Neural cell (in vitro differentiated cells): ENCODE data around the gene SLC29A2. TPM values are rescaled to one million over a fixed set of nuclear protein-coding genes. Genes with fewer than 3 reads are reported as not detected.

Experiments
- H2AFZ ChIP-seq: fragments of 200-600, 300-800 bp; sonication (generic), shearing (Covaris generic); 2 replicates; pipeline ENCODE4 v1.6.0; 2014; ENCODE audit warnings: low read depth, mild to moderate bottlenecking, antibody characterized with exemption, low read length, moderate library complexity
- H3F3A ChIP-seq: fragments of 200-600 bp; shearing (Covaris generic); 2 replicates; pipeline ENCODE4 v1.6.1; 2016; ENCODE audit warnings: mild to moderate bottlenecking, moderate library complexity, mixed read lengths, antibody characterized with exemption, low read length; ENCODE audit not compliant: insufficient read depth, poor library complexity, severe bottlenecking
- H3K27ac ChIP-seq: fragments of 200-600, 300-800 bp; sonication (generic), shearing (Covaris generic); 2 replicates; pipeline ENCODE4 v1.5.1; 2014; ENCODE audit warnings: mild to moderate bottlenecking, low read length, moderate library complexity
- H3K27me3 ChIP-seq: fragments of 300-800, 200-600 bp; sonication (generic), shearing (Covaris generic); 2 replicates; pipeline ENCODE4 v1.6.0; 2014; ENCODE audit warnings: mild to moderate bottlenecking, low read depth, low read length, moderate library complexity; ENCODE audit not compliant: insufficient read depth
- H3K36me3 ChIP-seq: fragments of 300-800, 200-600 bp; sonication (generic), shearing (Covaris generic); 2 replicates; pipeline ENCODE4 v1.5.1; 2014; ENCODE audit warnings: mild to moderate bottlenecking, antibody characterized with exemption, low read length, moderate library complexity; ENCODE audit not compliant: insufficient read depth
- H3K4me2 ChIP-seq: fragments of 300-800, 200-600 bp; sonication (generic), shearing (Covaris generic); 2 replicates; pipeline ENCODE4 v1.6.0; 2014; ENCODE audit warnings: mild to moderate bottlenecking, low read length
- H3K4me3 ChIP-seq: fragments of 300-800, 200-600 bp; sonication (generic), shearing (Covaris generic); 2 replicates; pipeline ENCODE4 v1.5.1; 2014; ENCODE audit warnings: mild to moderate bottlenecking, low read length, moderate library complexity
- H3K79me2 ChIP-seq: fragments of 200-600 bp; shearing (Covaris generic); replicated peaks from 2 replicates; pipeline ENCODE4 v1.6.0; 2014; ENCODE audit warnings: mild to moderate bottlenecking, low read length, moderate library complexity; ENCODE audit not compliant: insufficient read depth
- H3K9ac ChIP-seq: fragments of 300-800, 200-600 bp; sonication (generic), shearing (Covaris generic); 2 replicates; pipeline ENCODE4 v1.6.1; 2016; ENCODE audit warnings: mild to moderate bottlenecking, low read length, mixed read lengths
- H3K9me2 ChIP-seq: fragments of 200-600 bp; shearing (Covaris generic); 2 replicates; pipeline ENCODE4 v1.6.1; 2016; ENCODE audit warnings: mild to moderate bottlenecking, low read length, mixed read lengths; ENCODE audit not compliant: insufficient read depth
- H3K9me3 ChIP-seq: fragments of 200-600, 300-800 bp; sonication (generic), shearing (Covaris generic); 2 replicates; pipeline ENCODE4 v1.6.1; 2016; ENCODE audit warnings: mild to moderate bottlenecking, mixed run types, low read length, moderate library complexity, mixed read lengths
- H4K20me1 ChIP-seq: fragments of 200-600 bp; shearing (Covaris generic); 2 replicates; pipeline ENCODE4 v1.6.1; 2016; ENCODE audit warnings: mild to moderate bottlenecking, mixed run types; ENCODE audit not compliant: insufficient read depth
- CTCF ChIP-seq: fragments of 450-650 bp; IDR thresholded peaks from 2 replicates; pipeline ENCODE4 v1.5.1; 2014; ENCODE audit warnings: antibody characterized with exemption, mild to moderate bottlenecking, moderate library complexity; ENCODE audit not compliant: poor library complexity, severe bottlenecking
- EP300 ChIP-seq: fragments of 450-650 bp; conservative IDR thresholded peaks from 2 replicates; pipeline ENCODE4 v1.6.1; 2014; ENCODE audit warnings: antibody characterized with exemption, mild to moderate bottlenecking, moderate library complexity; ENCODE audit not compliant: poor library complexity, severe bottlenecking
- EZH2 ChIP-seq: fragments of 200-600, 300-800 bp; shearing (Covaris generic), sonication (generic); IDR thresholded peaks from 2 replicates; pipeline ENCODE4 v1.6.1; 2014; ENCODE audit warnings: antibody characterized with exemption, low read length, borderline replicate concordance, mild to moderate bottlenecking; ENCODE audit not compliant: insufficient read depth, poor library complexity, severe bottlenecking
- MXI1 ChIP-seq: fragments of 450-650 bp; conservative IDR thresholded peaks from 2 replicates; pipeline ENCODE4 v1.6.1; 2014; ENCODE audit warnings: antibody characterized with exemption, mild to moderate bottlenecking; ENCODE audit not compliant: poor library complexity, severe bottlenecking
- POLR2AphosphoS5 ChIP-seq: IDR thresholded peaks from 2 replicates; pipeline ENCODE4 v1.6.1; 2012
- RAD21 ChIP-seq: fragments of 450-650 bp; conservative IDR thresholded peaks from 2 replicates; pipeline ENCODE4 v1.6.1; 2014; ENCODE audit warnings: antibody characterized with exemption, mild to moderate bottlenecking, moderate library complexity
- REST ChIP-seq: IDR thresholded peaks from 2 replicates; pipeline ENCODE4 v1.6.1; 2012; ENCODE audit warnings: borderline replicate concordance
- SMC3 ChIP-seq: fragments of 450-650 bp; conservative IDR thresholded peaks from 2 replicates; pipeline ENCODE4 v1.6.1; 2014; ENCODE audit warnings: antibody characterized with exemption, mild to moderate bottlenecking, moderate library complexity; ENCODE audit not compliant: poor library complexity
- TAF1 ChIP-seq: IDR thresholded peaks from 2 replicates; pipeline ENCODE4 v1.6.1; 2012; ENCODE audit warnings: low read depth
- polyA plus RNA-seq: library from polyadenylated mRNA; depleted of rRNA; stranded (reverse); fragments of >200 nt; gene quantifications from 2 replicates; pipeline ENCODE4 v1.2.3, GENCODE V29; 2014

The SLC29A2 gene
- polyA plus RNA-seq, 1 donor from 2014 or later = 1.7 TPM

GRCh38 chr11:66339162-66339675 is 32.3 kb downstream of the SLC29A2 start:
- Histone ChIP-seq H3K9me3 (no peaks in the 10 kb centered on the region), H3K36me3 (no peaks in the 10 kb centered on the region), H3K9ac (no peak overlapping the region), H4K20me1 (no peaks in the 10 kb centered on the region), H3K4me2 (no peak overlapping the region), H3K27ac (no peak overlapping the region), H3K9me2 (no peaks in the 10 kb centered on the region), H3F3A (no peaks in the 10 kb centered on the region), H3K79me2 (peaks cover 12% of the 10 kb centered on the region), H3K27me3 (no peaks in the 10 kb centered on the region), H3K4me3 (no peak overlapping the region), H2AFZ (no peak overlapping the region)
- TF ChIP-seq EP300 (no peak), RAD21 (no peak), TAF1 (no peak), REST (no peak), POLR2AphosphoS5 (no peak), EZH2 (no peak), CTCF (no peak), SMC3 (no peak), MXI1 (no peak)

DNA sequence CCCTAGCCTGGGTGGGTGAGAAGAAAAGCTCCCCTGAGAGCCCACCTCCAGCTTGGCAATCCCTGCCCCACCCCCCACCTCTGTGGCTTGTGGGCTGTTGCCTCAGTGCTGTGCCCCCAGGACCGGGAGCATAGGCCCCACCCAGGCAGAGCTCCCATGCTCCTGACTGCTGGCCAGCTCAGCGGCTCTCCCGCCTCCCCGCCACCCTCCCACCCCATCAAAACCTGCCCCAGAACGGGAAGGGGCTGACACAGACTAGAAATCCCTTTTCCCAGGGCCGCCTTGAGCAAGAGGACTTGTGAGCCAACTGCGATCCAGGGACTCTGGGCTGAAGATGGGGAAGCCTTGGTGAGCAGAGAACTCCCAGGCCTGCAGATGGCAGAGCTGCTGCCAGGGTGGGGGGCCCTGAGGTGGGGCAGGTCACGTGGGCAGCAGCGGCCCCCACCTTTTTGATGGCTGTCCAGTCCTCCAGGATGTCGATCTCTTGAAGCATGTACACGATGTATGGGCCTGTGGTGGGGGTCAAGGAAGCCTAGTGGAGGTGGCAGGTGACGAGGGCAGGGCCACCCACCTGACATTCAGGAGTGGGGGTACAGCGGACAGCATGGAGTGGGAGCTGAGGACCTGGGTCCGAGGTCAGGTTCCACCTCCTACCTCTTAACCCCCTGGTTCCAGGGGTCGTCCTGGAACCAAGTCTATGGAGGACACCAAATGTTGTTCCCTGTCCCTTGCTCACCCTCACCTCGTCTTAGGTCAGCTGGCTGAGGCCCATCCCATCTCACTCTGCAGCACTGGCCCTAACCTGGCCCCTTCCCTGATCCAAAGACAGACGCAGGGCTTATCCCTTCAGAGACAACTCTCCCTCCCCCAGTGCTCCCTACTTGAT is 33.0 kb downstream of the SLC29A2 start:
- H3K9me3 ChIP-seq = no peaks in the 10 kb centered on the region
- no peak overlapping the region for H3K4me2 ChIP-seq
- H2AFZ ChIP-seq = no peak overlapping the region
- no peaks in the 10 kb centered on the region for H3F3A ChIP-seq
- TF ChIP-seq POLR2AphosphoS5 (no peak), MXI1 (no peak), CTCF (no peak), TAF1 (no peak), EZH2 (no peak), SMC3 (no peak), REST (no peak), EP300 (no peak), RAD21 (no peak)
- H3K79me2 ChIP-seq = peaks cover 5% of the 10 kb centered on the region
- no peaks in the 10 kb centered on the region for H4K20me1 ChIP-seq
- no peak overlapping the region for H3K9ac ChIP-seq
- no peaks in the 10 kb centered on the region for H3K36me3 ChIP-seq
- H3K27ac ChIP-seq = no peak overlapping the region
- no peak overlapping the region for H3K4me3 ChIP-seq
- no peaks in the 10 kb centered on the region for H3K27me3 ChIP-seq
- no peaks in the 10 kb centered on the region for H3K9me2 ChIP-seq
